Left ventricle myocardium superior (tissue), 1 donor: Measurements from ENCODE around the gene PDGFD. TPM values are rescaled to one million over a fixed set of nuclear protein-coding genes. Genes with fewer than 3 reads are reported as not detected.
A peak's percentile ranks its signal among the peaks of the same experiment; 100 is the strongest.

Source experiments
- ATAC-seq: fragments of 200-7000 bp; cut with Tn5 transposase; one replicate; pipeline ENCODE4 v1.9.1; 2020; ENCODE audit warnings: mild to moderate bottlenecking, moderate library complexity
- DNase-seq: peaks from one replicate; pipeline ENCODE4 v3.0.0-alpha.2; 2020
- intact Hi-C: fragments of 100-400 bp; cut with micrococcal nuclease; formaldehyde crosslinking; loops from one replicate; pipeline ENCODE4 v1.11.0; 2022
- total RNA-seq: library from RNA; stranded (reverse); fragmentation: NEBNext Ultra II Directional; extraction: Animal tissue kit (Norgen Biotek cat#: 25700); gene quantifications from one replicate; pipeline ENCODE4 v1.2.1, GENCODE V29; 2021
- donor health status: DM: no; HTN: yes; CAD: no; lungs with severe emphysema.

Gene PDGFD
- total RNA-seq, 1 donor from 2014 or later = 9.8 TPM

DNA sequence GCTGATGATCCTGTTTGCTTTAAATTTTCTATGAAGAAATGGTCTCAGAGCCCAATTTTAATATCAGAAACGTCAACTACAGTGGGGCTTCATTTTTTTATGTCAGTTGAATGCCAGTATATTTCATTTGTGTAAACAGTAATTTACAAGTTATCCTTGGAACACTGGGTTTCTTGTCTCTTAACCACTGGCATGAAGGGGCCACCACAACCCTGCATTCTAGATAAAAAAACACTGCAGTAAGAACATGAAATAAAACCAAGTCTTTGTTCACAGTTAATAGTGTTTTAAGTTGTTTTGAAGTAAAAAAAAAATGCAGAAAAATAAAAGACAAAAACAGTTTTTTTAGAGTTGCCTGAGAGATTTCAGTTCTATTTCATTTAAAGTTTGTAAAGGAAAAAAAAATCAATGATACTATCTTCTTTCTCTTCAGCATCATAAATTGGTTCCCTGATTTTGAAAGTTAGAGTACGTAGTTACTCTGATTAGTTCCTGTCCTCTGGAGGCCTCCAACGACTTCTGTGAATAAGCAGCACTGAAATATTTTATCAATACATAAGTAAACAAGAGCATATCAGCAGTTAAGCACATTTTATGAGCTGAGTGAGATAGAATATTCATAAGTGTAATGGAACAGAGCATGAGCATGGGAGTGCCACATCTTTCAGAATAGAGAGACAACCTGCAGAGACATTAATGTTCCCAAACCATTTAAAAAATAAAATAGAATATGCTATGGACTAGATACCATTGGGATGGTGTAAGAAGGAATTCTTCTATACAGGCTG lies 135.3 kb downstream of the PDGFD start:
- intact Hi-C loops = no loop called here
- ATAC-seq (no peak), DNase-seq (no peak)

GRCh38 chr11:104024572-104024971 lies 139.4 kb downstream of the PDGFD start:
- no peak for DNase-seq
- no peak for ATAC-seq
- intact Hi-C loops = no loop called here

- intact Hi-C loops = no loop called here
Observed at GRCh38 chr11:104015649-104016415, 148.1 kb downstream of the PDGFD start.

DNA sequence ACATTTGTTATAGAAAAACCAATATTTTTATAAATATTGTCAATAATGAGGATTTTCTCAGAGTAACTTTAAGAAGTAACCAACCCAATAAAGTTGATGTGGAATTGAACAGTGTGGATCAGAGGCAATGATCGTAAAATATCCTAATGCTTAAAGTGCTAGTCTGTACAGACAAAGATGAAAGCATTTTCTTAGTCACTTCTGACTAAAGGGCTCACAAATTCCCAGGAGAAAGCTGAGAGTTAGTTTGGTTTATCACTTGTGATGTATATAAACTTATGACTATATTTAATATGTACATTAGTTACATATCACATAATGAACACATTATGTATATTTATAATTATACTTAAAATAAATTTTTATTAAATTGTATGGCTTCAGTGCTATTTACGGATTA lies 152.9 kb downstream of the PDGFD start:
- intact Hi-C loops = no loop called here
- no peak for ATAC-seq

More at GRCh38 chr11:104015649-104016415, 148.1 kb downstream of the PDGFD start:
- ATAC-seq (no peak), DNase-seq (no peak)

GRCh38 chr11:104009744-104010143 lies 154.2 kb downstream of the PDGFD start:
- intact Hi-C loops = no loop called here
- no peak for DNase-seq
- ATAC-seq = no peak

More for the DNA sequence above, 152.9 kb downstream of the PDGFD start:
- DNase-seq = no peak

- intact Hi-C loops = no loop called here
- DNase-seq (no peak), ATAC-seq (no peak)
Observed at GRCh38 chr11:104005234-104005855, 158.6 kb downstream of the PDGFD start.

GRCh38 chr11:104003491-104003890 lies 160.5 kb downstream of the PDGFD start:
- intact Hi-C loops = no loop called here
- ATAC-seq (no peak), DNase-seq (no peak)

DNA sequence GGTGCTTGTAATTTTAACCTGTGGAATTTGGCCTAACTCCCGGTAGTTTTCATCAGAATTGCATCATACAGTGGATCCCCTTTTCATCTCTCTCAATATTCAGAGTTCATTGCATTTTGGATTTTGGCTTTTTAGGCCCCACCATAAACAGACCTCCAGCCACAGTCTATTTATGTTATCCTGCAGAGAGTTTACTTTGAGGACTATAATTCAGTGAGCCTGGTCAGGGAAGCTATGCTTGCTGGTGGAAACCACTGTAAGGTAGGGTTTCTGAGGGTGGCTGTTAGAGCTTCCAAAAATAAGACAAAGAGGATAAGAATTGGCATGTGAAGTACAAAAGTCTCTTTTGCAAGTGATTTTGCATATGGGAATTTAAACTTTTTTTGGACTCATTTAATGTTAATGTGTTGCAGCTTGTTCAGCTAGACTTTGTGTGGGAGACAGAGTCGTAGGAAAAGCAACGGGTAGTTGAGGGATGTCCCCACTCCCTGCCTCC lies 162.3 kb downstream of the PDGFD start:
- DNase-seq = no peak
- intact Hi-C loops = no loop called here
- ATAC-seq = no peak

- peak; percentile 40 for ATAC-seq
- intact Hi-C loops = no loop called here
Observed at GRCh38 chr11:104000798-104001197, 163.1 kb downstream of the PDGFD start.

GRCh38 chr11:103998826-103999508 lies 165.0 kb downstream of the PDGFD start:
- ATAC-seq (no peak), DNase-seq (no peak)
- intact Hi-C loops = no loop called here

More at GRCh38 chr11:104000798-104001197, 163.1 kb downstream of the PDGFD start:
- DNase-seq = no peak

GRCh38 chr11:103997082-103997481 lies 166.9 kb downstream of the PDGFD start:
- intact Hi-C loops = no loop called here
- DNase-seq (no peak), ATAC-seq (no peak)

- ATAC-seq (no peak), DNase-seq (no peak)
- intact Hi-C loops = no loop called here
Observed at GRCh38 chr11:103995896-103996295, 168.1 kb downstream of the PDGFD start.

DNA sequence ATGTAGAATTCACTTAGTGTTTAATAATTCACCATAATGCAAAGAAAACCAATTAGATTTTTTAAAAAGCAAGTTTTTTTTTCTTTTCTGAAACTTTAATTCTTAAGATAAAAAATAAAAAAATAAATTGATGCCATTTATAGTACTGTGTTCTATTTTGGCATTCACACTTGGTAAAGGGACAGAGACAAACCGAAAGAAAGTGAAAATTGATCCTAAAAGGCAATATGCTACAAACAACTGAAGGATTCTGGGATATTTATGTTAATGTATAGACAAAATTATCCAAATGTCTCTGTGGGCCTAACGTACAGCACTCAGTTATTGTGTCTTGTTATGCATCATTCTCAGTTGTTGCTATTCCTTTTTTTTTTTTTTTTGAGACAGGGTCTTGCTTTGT lies 169.4 kb downstream of the PDGFD start:
- ATAC-seq = no peak
- DNase-seq = no peak
- intact Hi-C loops = no loop called here

DNA sequence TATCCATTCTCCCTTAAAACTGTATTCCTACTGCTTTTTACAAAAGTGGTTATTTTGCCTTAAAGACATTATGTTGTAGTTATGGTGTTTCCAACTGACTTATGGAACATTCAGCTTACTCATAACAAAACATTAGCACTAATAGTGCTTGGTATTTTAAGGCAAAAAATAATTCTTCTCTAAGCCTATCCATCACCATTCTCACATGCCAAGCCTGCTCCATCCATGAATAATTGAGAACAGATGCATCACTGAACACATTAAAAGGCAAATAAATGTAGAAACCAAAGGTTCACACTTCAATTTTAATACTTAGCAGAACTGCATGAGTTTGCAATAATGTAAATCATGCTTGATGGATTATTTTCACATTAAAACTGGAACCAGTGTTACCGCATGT lies 169.9 kb downstream of the PDGFD start:
- ATAC-seq (no peak), DNase-seq (no peak)
- intact Hi-C loops = no loop called here

- ATAC-seq = no peak
- intact Hi-C loops = no loop called here
- no peak for DNase-seq
Observed at GRCh38 chr11:103993507-103993906, 170.4 kb downstream of the PDGFD start.

GRCh38 chr11:103988595-103988969 lies 175.4 kb downstream of the PDGFD start:
- no peak for ATAC-seq
- intact Hi-C loops = no loop called here
- no peak for DNase-seq

GRCh38 chr11:103987629-103988594 lies 176.0 kb downstream of the PDGFD start:
- intact Hi-C loops = no loop called here

DNA sequence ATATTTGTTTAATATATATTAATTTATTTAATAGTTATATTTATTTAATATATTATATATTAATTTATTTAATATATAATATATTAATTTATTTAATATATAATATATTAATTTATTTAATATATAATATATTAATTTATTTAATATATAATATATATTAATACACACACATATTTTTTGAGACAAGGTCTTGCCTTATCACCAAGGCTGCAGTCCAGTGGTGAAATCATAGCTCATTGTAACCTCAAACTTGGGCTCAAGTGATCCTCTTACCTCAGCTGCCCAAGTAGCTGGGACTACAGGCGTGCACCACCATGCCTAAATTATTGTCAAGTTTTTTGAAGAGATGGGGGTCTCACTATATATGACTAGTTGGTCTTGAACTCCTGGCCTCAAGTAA lies 178.9 kb downstream of the PDGFD start:
- no peak for ATAC-seq
- intact Hi-C loops = no loop called here
- no peak for DNase-seq

More at GRCh38 chr11:103987629-103988594, 176.0 kb downstream of the PDGFD start:
- peak; percentile 7 for DNase-seq
- no peak for ATAC-seq
